ENCODE data around the gene KIF6.
A peak's percentile ranks its signal among the peaks of the same experiment; 100 is the strongest.

KIF6 gene

DNA sequence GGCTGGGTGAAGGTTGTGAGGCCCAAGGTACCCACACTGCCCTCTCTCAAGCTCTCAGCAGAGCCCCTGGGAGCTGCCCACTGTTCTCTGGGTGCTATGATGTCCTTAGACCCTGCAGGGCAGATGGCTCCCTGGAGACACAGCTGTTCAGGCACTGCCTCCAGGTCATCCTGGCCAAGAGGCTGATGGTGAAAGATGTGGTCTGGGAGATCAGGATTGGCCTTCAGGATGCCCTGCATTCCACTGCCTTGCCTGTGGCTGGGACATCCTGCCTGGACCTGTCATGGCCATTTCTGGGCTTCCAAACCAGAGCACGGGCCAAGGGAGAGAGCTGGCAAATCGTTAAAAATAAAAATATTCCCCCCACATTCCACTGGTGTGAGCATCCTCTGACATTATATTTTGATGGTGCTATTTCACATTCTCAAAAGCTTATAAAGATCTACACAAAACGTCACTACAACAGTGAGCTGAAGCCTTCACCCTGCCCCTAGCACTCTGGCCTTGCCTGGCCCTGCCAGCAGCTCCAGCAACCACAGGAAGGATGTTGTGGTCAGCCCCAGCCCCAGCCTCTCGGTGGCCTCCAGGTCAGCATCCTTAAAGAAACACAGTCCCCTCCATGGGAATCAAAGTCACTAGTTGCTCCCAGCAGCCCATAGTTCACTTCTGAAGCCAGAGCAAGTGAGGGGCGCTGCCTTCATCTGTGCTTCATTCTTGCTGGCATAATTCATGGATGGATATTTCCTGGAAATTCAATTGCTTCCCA lies 389.2 kb downstream of the KIF6 start:
- DNase-seq, result no peak

DNA sequence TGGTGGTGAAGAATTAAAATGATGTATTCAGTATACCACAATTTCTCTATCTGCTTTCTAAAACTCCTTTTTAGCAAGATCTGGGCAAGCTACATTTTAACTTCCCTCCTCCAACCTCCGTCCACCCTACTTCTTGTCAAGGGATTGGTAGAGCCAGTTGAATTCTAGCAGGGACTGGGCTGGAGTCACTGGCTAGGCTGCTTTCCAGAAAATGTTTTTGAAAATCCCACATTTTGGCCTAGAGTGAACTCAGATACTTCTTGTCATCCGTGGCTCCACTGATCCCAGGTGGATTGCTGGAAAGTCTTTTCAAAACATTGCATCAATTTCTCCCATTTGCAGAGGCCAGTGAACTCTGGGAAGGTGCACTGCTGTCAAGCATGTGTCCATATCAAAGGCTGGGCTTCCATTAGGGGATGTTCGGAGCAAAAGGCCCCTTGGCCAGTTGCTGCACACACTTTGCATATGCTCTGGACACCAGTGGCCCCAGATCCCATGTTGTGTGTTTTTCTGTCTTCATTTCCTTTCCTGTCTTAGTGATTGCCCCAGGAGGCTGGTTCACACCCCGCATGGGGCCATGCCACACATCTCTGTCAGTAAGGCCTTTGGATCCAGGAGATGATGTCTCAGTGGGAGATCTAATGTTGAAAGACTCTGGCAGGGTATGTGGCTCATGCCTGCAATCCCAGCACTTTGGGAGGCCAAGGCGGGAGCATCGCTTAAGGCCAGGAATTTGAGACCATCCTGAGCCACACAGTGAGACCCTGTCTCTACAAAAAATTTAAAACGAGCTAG lies 391.4 kb downstream of the KIF6 start:
- no peak overlapping the region for H3K27ac Mint-ChIP-seq

More for the DNA sequence above, 389.2 kb downstream of the KIF6 start:
- Mint-ChIP-seq H3K27me3 (peaks cover 22% of the 10 kb centered on the region), H3K4me3 (no peak overlapping the region), H3K4me1 (ENCODE audit: low read depth) (peaks cover 10% of the 10 kb centered on the region), H3K27ac (no peak overlapping the region), H3K36me3 (ENCODE audit: low read depth) (no peaks in the 10 kb centered on the region), H3K9me3 (no peaks in the 10 kb centered on the region)

DNA sequence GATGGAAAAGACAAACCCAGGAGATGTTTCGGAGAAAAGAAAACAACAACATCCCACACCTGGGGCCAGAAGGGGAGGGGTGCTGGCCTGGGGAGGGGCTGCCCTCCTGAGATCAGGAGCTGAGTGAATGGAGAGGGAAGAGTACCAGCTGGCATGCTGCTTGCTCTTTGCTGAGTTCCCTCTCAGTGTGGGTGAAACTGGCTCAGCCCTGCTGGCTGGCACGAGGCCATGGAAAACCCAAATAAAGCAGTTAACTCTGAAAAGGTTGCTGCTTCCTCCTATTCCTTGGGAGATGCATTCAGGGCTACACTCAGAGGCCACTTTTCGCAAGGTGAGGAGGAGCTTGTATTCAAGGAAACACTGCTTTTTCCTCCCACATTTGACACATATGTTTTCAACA lies 394.7 kb downstream of the KIF6 start:
- no peak for DNase-seq
- H3K36me3 Mint-ChIP-seq (ENCODE audit: low read depth), result no peaks in the 10 kb centered on the region
- H3K9me3 Mint-ChIP-seq, result no peaks in the 10 kb centered on the region
- H3K27me3 Mint-ChIP-seq, result peaks cover 33% of the 10 kb centered on the region
- no peaks in the 10 kb centered on the region for H3K4me1 Mint-ChIP-seq (ENCODE audit: low read depth)
- H3K27ac Mint-ChIP-seq, result no peak overlapping the region
- H3K4me3 Mint-ChIP-seq, result no peak overlapping the region

More for the DNA sequence above, 391.4 kb downstream of the KIF6 start:
- DNase-seq, result no peak
- peaks cover 28% of the 10 kb centered on the region for H3K27me3 Mint-ChIP-seq
- no peaks in the 10 kb centered on the region for H3K9me3 Mint-ChIP-seq
- H3K4me1 Mint-ChIP-seq (ENCODE audit: low read depth), result peaks cover 10% of the 10 kb centered on the region
- H3K4me3 Mint-ChIP-seq, result no peak overlapping the region
- H3K36me3 Mint-ChIP-seq (ENCODE audit: low read depth), result no peaks in the 10 kb centered on the region

DNA sequence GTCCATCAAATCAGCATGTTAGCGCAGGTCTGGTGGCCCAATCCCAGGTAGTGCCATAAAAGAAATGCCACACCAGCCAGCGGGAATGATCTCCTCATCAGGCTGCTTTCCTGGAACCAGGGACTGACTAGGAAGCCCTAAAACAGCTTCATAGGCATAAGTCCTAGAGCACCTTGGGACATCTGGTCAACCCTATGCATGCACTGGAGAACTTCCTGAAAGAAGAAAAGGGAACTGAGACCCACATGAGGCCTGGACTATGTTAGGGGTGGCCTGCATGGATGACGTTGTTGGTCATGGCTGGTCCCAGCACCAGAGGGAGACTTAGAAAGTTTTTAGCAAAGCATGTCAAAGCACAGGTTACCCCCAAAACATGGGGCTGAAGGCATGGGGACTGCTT lies 395.2 kb downstream of the KIF6 start:
- DNase-seq, result no peak
- Mint-ChIP-seq H3K27me3 (peaks cover 37% of the 10 kb centered on the region), H3K4me3 (no peak overlapping the region), H3K36me3 (ENCODE audit: low read depth) (no peaks in the 10 kb centered on the region), H3K27ac (no peak overlapping the region), H3K4me1 (ENCODE audit: low read depth) (no peaks in the 10 kb centered on the region), H3K9me3 (no peaks in the 10 kb centered on the region)

DNA sequence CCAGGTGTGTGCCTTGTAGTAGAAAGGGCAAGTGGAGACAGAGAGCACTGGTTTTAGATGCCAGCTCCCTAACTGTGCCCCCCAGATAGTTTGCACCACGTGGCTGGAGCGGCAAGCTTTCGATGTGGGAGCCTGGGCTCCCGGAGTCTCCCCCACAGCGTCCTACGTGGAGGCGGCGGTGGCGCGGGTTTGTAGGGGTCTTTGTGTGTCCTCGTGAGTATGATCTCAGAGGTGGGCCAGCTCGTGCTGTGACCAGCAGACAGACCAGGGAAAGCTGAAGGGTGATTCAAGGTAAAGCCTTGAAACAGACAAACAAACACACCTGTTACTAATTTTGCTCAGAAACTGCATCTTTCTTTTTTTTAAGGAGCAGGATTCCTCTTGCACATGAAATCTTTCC lies 397.1 kb downstream of the KIF6 start:
- no peak overlapping the region for H3K4me3 Mint-ChIP-seq
- H3K9me3 Mint-ChIP-seq, result no peaks in the 10 kb centered on the region
- DNase-seq, result no peak
- no peaks in the 10 kb centered on the region for H3K4me1 Mint-ChIP-seq (ENCODE audit: low read depth)
- H3K36me3 Mint-ChIP-seq (ENCODE audit: low read depth), result no peaks in the 10 kb centered on the region
- H3K27ac Mint-ChIP-seq, result no peak overlapping the region
- peaks cover 34% of the 10 kb centered on the region for H3K27me3 Mint-ChIP-seq

DNA sequence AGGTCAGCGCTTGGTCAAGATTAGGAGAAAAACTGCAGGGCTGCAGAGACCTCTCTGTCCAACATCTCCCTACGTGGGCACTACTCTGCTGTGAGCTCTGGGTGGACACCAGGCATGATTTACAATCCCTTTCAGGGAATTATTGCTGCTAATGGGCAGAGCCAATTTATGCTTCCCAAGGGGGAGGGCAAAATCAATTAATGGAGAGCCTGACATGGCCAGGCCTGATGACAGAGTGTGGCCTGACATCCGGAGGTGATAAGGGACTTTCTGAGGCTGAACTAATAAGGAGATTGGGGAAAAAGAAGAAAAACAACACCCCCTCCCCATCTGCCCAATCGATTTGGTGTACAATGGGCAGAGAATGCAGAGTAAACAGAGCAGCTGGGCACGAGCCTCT lies 397.7 kb downstream of the KIF6 start:
- Mint-ChIP-seq H3K27ac (no peak overlapping the region), H3K9me3 (no peaks in the 10 kb centered on the region), H3K4me3 (no peak overlapping the region), H3K4me1 (ENCODE audit: low read depth) (no peaks in the 10 kb centered on the region), H3K36me3 (ENCODE audit: low read depth) (no peaks in the 10 kb centered on the region), H3K27me3 (peaks cover 34% of the 10 kb centered on the region)
- DNase-seq, result no peak

DNA sequence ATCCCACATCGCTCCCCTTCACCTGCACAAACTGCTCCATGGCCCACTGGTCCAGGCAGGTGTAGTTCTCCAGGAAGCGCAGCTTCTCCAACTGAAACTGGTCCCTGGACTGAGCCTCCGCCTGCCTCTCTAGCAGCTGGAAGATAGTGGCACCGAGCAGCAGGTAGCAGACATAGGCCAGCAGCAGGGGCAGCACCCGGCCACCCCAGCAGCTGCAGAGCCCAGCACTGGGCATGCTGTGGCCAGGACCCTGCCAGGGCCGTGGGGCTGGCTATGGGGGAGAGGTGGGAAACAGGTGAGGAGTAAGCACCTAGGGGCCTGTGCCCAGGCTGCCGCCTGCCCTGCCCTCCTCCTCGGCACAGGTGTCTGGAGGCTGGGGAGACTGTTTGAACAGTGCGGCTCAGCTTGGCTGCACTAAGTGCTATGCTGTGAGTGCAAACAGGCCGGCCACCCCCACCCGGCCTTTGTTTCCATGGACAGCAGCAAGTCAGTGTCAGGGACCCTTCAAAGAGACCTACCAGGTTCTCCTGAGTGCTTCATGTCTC lies 402.8 kb downstream of the KIF6 start, which contains the start of gene KCNK16:
Gene KCNK16, minus strand, starts transcription at position 397 of the 545 bp plus-strand sequence. Its CDS starts 162 bp downstream, at position 235.
- Mint-ChIP-seq H3K4me3 (no peak within 1 kb of the TSS), H3K4me1 (ENCODE audit: low read depth) (no peaks in the 10 kb centered on the region), H3K9me3 (no peaks in the 10 kb centered on the region), H3K27ac (no peak within 1 kb of the TSS), H3K27me3 (peaks cover 28% of the 10 kb centered on the region), H3K36me3 (ENCODE audit: low read depth) (no peaks in the 10 kb centered on the region)
- no peak for DNase-seq

DNA sequence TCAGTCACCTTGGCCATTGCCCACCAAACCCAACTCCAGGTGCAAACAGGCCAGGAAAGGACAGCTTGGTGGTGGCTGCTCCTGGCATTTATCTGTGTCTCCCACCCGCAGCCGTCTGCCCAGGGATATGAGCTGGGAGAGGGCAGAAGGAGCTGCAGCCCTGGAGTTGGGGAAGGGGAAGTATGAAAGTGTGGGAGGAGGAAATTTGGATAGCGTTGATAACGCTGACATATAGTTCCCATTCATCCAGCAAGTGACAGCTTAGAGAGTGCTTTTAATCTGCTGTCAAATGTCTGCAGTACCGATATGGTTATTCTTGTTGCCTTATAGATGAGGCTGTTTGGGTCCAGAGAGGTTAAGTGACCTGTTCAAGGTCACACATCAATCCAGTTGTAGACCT lies 403.4 kb downstream of the KIF6 start:
- Mint-ChIP-seq H3K27ac (no peak overlapping the region), H3K4me3 (no peak overlapping the region), H3K4me1 (ENCODE audit: low read depth) (no peaks in the 10 kb centered on the region), H3K27me3 (peaks cover 28% of the 10 kb centered on the region), H3K36me3 (ENCODE audit: low read depth) (no peaks in the 10 kb centered on the region), H3K9me3 (no peaks in the 10 kb centered on the region)
- no peak for DNase-seq

DNA sequence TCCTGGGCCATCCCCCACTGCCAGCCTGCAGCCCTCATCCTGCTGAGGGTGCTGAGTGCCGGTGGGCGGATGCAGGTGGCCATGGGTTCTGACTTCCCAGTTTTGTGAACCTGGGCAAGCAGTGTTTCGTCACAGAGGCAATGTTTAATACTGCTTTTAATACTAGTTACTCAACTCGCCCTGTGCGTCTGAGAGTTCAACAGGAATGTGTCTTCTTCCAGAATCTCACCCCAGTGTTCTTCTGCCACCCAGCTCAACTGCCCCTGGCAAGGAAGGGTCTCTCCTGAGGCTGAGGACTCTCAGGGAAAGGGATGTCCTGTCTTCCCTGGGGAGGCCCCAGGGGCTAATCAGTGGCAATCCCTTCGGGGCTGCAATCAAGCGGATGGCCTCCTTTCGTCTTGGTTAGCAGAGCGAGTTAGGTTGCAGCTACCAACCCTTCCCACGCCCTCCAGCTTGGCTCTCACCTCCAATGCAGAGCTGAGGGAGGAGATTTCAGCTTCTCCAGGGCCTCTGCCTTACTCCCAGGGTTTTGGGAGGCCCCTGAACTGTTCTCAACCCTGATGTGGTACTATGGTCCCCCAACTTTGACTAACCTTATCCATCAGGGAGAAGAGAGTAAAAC lies 404.7 kb downstream of the KIF6 start:
- H3K27me3 Mint-ChIP-seq, result peaks cover 35% of the 10 kb centered on the region
- no peaks in the 10 kb centered on the region for H3K4me1 Mint-ChIP-seq (ENCODE audit: low read depth)
- DNase-seq, result no peak
- H3K4me3 Mint-ChIP-seq, result no peak overlapping the region
- H3K9me3 Mint-ChIP-seq, result no peaks in the 10 kb centered on the region
- no peaks in the 10 kb centered on the region for H3K36me3 Mint-ChIP-seq (ENCODE audit: low read depth)
- H3K27ac Mint-ChIP-seq, result no peak overlapping the region

DNA sequence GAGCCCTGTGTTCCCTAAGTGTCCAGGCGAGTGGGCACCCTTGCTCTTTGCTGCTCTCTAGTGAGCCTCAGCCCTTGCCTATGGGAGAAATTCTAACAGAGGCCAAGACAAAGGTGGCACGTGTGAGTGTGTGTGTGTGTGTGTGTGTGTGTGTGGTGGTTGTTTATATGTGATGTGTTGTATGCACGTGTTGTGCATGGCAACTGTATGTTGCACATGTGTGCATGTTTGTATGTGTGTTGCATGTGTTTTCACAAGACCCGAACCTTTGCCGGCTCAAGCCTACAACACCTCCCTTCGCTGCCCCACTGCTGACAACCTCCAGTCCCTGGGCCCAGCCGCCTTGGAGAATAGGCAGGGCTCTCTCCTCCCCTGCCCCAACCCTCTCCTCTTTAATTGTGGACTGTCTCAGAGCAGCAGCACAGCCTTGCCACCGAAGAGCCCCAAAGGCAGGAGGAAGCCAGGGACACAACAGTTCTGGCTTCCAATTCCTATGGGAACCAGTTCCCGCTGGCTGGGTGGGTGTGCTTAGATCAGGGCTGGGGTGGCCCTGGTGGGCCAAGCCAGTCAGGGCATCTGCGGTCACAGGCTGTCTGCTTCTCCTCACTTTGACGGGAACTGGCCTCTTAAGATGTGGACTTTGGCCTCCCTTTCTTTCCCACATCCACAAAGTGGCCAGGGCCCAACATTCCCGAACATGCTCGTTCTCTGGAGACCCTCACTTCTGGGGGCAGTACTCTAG lies 405.4 kb downstream of the KIF6 start:
- Mint-ChIP-seq H3K36me3 (ENCODE audit: low read depth) (no peaks in the 10 kb centered on the region), H3K9me3 (no peaks in the 10 kb centered on the region), H3K27ac (no peak overlapping the region), H3K4me1 (ENCODE audit: low read depth) (no peaks in the 10 kb centered on the region), H3K4me3 (no peak overlapping the region), H3K27me3 (peaks cover 37% of the 10 kb centered on the region)
- DNase-seq, result no peak

DNA sequence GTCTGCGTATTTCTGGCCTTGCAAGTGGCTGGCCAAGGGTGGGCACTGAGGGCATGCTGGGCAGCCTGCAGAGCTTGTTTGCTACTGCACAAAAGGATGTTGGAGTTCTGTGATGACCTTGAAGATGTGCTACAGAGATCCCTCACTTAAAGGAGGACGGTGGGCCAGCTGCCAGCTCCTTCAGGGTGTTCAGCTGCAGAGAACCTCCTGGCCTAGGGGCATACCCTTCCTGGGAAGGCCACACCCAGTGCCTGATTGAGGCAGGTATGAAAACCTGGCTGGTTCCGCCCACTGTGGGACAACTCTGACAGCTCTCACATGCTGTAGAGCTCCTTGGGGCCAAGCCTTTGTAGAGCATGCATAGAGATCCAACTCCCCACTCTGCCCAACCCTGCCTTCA lies 408.0 kb downstream of the KIF6 start:
- Mint-ChIP-seq H3K27ac (no peak overlapping the region), H3K4me1 (ENCODE audit: low read depth) (peaks cover 4% of the 10 kb centered on the region), H3K4me3 (no peak overlapping the region), H3K36me3 (ENCODE audit: low read depth) (no peaks in the 10 kb centered on the region), H3K9me3 (no peaks in the 10 kb centered on the region), H3K27me3 (peaks cover 61% of the 10 kb centered on the region)
- DNase-seq, result no peak

DNA sequence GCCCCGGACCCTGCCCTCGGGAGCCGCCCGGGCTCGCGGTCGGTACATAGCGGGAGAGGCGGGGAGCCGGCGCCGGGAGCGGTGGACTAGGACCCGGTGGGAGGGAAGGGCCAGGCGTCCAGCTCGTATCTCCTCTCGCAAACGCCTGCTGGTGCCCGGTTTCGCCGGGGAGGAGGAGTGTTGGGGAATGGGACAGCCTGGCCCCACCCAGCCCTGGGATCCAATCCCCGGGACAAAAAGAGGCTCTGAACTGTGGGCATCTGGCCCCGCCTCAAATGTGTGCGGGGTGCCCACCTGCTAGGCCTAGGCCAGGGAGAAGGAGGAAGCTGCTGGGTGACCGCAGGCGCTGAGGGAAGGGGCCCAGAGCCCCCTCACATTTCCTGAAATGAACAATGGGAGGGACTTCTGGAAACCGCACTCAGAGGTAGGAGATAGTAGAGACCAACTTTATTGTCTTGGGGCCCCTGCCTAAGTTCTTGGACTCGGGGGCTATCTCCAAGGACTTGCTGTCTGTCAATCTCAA lies 410.9 kb downstream of the KIF6 start, which contains the start of gene KCNK17:
Gene KCNK17, minus strand, starts transcription at position 147 of the 523 bp plus-strand sequence. Its CDS starts 99 bp downstream, at position 48.
- H3K36me3 Mint-ChIP-seq (ENCODE audit: low read depth), result no peaks in the 10 kb centered on the region
- H3K9me3 Mint-ChIP-seq, result no peaks in the 10 kb centered on the region
- H3K4me1 Mint-ChIP-seq (ENCODE audit: low read depth), result peaks cover 4% of the 10 kb centered on the region
- H3K4me3 Mint-ChIP-seq, result peak within 1 kb of the TSS; percentile 19
- H3K27ac Mint-ChIP-seq, result no peak within 1 kb of the TSS
- DNase-seq, result no peak
- peaks cover 73% of the 10 kb centered on the region for H3K27me3 Mint-ChIP-seq

DNA sequence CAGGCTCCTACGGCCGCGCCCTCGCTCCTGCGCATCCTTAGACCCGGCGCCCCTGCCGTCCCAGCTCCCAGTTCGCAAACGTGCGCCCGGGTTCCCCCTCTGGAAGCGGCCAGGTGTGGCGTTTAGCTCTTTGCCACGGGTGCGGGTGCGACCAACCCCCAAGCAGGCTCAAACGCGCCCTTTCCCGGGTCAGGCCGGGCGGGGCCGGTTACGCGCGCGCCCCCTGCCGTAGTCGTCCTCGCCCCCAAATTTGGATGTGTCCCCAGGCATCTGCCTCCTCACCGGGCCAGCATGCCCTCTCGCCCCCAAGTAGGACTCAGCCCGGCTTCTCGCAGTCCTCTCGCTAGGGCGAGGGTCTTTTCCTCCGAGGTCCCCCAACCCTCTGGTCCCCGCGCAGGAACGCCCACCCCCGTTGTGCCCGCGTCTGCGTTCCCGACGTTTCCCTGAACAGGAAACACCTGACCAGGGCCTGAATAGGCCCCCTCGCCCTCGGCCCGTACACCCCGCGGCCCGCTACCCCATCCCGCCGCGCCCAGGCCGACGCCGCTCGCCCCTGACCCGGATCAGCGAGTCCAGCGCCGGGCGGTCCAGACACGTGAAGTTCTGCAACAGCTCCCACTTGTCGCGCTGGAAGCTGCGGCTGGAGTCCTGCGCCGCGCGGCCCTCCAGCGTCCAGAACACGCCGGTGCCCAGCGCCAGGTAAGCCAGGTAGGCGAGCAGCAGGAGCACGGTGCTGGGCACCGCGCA lies 411.5 kb downstream of the KIF6 start:
- H3K27me3 Mint-ChIP-seq, result peaks cover 70% of the 10 kb centered on the region
- no peak for DNase-seq
- no peaks in the 10 kb centered on the region for H3K9me3 Mint-ChIP-seq
- peak overlapping the region; percentile 19 for H3K4me3 Mint-ChIP-seq
- no peaks in the 10 kb centered on the region for H3K36me3 Mint-ChIP-seq (ENCODE audit: low read depth)
- H3K27ac Mint-ChIP-seq, result no peak overlapping the region
- peaks cover 4% of the 10 kb centered on the region for H3K4me1 Mint-ChIP-seq (ENCODE audit: low read depth)
